KBM-7 (cell line): ENCODE measurements around the gene LRRC71.

Experiments used
- DNase-seq: peaks from one replicate; pipeline ENCODE4 v3.0.0-alpha.2; 2015
- in situ Hi-C: fragments of 300-500 bp; cut with MboI; formaldehyde crosslinking; loops from 2 replicates; pipeline ENCODE4 v1.14.3; 2020; ENCODE audit warnings: low sequenced_read_pairs, low pct_unique_long_range_greater_than_20kb, mixed read lengths

The LRRC71 gene

DNA sequence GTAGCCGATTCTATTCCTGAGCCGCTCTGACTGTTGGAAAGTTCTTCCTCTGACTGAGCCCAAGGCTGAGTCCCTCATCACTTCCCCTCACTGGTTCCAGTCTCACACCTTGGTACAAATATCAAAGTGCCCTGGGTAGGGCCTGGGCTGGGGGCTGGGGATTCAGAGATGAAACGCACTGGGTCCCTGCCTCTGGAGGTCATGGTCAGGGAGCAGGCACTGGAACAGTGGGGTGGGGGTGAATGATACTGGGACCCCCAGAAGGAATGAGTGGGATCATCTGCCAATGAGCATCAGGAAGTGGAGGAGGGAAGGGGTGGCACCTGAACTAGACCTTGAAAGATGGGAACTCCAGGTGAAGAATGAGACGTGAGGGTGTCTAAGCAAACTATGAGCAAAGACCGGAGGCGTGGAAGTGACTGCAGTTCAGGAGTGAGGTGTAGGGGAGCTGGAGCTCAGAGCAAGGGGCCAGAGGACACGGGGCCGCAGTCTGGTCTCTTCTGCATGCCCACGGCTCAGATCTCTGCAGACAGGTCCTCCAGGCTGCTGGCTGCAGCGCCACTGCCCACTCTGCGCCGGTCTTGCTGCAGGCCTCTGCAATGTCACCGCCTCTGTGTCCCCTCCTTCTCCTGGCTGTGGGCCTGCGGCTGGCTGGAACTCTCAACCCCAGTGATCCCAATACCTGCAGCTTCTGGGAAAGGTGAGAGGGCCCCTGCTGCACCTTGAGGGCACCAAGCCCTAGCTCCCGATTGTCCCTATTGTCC, 16.9 kb upstream of the LRRC71 start:
- in situ Hi-C loops: no loop called here
- no peak for DNase-seq

DNA sequence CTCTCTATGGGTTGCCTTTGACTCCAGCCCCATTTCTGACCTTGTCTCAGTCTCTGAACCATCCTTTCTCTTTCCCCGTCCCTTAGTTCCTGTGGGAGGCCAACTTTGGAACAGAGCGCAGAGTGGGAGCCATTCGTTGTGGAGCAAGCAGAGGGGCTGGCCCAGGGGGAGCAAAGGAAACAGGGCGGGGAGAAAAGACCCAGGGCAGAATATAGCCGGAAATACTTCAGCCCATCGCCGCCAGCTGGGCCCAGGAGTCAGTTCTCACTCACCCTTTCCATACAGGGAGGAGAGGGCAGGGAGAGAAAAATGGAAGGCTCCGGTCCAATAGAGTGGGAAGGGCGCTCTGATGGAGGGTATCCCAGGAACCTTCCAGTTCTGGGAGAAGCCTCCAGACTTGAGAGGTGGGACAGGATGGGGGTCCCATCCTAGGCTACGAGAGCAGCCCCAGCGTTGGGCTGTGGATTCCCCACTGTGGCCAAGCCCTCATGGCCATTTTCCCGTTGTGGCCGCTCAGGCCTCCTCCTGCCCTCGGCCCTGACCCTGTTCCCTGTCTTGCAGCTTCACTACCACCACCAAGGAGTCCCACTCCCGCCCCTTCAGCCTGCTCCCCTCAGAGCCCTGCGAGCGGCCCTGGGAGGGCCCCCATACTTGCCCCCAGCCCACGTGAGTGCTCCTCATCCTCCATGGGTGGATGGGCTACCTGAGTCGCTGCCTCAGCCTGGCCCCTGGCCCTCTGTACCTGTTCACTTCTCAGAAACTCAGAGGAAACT, 16.1 kb upstream of the LRRC71 start:
- in situ Hi-C loops: no loop called here
- no peak for DNase-seq

DNA sequence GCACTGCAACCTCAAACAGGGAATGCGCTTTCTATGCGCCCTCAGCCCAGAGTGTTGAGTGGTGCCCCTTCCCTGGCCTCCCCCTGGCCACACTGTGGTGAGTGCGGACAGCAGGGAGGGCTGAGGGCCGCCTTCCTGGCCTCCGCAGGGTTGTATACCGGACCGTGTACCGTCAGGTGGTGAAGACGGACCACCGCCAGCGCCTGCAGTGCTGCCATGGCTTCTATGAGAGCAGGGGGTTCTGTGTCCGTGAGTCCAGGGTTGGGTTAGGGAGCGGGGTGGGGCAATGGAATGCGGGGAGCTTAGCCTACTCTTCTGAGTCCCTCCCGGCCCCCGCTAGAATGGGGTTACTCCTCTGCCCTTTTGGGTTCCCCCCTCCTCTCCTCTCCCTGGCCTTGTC, 15.3 kb upstream of the LRRC71 start:
- in situ Hi-C loops: no loop called here
- no peak for DNase-seq

DNA sequence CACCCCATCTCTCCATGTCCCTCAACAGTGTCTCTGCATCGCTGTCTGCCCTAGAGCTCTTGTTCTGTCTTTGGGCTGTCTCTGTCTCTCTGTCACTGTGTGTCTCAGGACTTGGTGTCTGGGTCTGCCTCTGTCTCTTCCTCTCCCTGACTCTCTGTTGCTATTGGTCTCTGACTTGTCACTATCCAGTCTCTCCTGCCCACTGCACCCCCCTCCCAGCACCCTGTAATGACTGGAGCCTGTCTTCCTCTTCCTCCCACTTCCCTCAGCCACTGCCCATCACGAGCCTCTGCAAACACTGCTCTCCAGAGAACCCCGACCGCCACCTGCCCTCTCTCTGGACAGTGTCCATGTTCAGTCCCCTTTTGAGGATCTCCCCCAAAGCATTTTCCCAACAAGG, 14.8 kb upstream of the LRRC71 start:
- in situ Hi-C loops: no loop called here

DNA sequence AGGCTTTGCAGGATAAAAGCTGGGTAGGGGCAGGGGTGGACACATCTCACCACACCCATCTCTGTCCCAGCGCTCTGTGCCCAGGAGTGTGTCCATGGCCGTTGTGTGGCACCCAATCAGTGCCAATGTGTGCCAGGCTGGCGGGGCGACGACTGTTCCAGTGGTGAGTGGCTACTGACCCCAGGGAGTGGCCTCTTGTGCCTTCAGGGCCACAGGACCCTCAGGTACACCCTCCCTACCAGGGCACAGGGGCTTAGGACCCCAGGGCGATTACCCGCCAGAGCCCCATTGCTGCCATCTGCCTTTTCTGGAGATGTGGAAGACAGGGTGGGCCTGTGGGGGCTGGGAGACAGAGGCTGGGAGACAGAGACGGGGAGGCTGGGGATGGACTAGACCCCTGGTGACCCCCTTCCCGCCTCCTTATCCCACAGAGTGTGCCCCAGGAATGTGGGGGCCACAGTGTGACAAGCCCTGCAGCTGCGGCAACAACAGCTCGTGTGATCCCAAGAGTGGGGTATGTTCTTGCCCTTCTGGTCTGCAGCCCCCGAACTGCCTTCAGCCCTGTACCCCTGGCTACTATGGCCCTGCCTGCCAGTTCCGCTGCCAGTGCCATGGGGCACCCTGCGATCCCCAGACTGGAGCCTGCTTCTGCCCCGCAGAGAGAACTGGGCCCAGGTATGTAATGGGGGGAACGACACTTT, 14.1 kb upstream of the LRRC71 start:
- in situ Hi-C loops: no loop called here
- no peak for DNase-seq

More for the DNA sequence above, 14.8 kb upstream of the LRRC71 start:
- DNase-seq: peak; percentile 23

DNA sequence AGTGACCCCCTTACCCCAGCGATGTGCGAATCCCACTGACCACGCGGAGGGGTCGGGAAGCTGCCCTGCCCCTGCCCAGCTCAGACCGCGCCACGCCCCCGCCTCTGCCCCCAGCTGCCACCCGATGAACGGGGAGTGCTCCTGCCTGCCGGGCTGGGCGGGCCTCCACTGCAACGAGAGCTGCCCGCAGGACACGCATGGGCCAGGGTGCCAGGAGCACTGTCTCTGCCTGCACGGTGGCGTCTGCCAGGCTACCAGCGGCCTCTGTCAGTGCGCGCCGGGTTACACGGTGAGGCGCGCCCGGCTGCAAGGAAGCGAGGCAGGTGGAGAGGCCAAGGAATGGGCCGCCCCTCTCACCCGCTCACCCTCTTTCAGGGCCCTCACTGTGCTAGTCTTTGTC, 11.9 kb upstream of the LRRC71 start:
- no peak for DNase-seq
- in situ Hi-C loops: no loop called here

DNA sequence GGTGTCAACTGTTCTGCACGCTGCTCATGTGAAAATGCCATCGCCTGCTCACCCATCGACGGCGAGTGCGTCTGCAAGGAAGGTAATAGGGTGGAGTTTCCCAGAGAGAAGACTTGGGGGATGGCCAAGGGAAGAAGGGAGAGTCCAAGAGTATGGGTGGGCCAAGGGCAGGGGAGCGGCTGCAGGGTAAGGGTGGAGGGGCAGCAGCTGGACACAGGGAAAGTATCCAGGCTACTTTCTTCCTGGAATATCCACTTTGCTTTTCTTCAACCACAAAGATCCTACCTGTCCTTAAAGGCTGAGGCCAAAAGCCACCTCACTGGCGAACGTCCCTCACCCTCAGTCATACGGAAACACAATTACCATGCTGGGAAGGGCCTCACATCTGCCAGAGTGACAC, 11.5 kb upstream of the LRRC71 start:
- in situ Hi-C loops: no loop called here
- no peak for DNase-seq

DNA sequence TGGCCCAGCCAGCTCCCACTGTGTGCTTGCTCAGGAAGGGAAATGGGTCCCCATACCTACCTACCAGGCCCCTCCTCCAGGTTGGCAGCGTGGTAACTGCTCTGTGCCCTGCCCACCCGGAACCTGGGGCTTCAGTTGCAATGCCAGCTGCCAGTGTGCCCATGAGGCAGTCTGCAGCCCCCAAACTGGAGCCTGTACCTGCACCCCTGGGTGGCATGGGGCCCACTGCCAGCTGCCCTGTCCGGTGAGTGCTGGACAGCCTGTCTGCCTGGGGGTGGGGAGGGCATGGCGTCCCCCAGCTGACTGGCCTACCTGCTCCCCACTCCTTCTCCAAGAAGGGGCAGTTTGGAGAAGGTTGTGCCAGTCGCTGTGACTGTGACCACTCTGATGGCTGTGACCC, 10.8 kb upstream of the LRRC71 start:
- in situ Hi-C loops: no loop called here
- DNase-seq: no peak

DNA sequence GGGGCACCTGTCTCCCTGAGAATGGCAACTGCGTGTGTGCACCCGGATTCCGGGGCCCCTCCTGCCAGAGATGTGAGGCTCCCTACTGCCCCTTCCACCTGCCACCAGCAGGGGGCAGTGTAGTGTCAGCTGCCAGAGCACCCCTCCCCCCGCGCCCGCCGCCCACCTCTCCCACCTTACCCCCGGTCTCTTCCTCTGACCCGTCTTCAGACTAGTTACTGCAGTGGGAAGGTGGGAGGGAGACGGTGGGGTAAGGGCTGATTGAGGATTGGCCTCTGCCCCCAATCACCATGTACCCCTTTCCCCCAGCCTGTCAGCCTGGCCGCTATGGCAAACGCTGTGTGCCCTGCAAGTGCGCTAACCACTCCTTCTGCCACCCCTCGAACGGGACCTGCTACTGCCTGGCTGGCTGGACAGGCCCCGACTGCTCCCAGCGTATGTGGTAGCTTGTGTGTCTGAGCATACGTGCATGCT, 10.1 kb upstream of the LRRC71 start:
- in situ Hi-C loops: no loop called here
- DNase-seq: peak; percentile 46

DNA sequence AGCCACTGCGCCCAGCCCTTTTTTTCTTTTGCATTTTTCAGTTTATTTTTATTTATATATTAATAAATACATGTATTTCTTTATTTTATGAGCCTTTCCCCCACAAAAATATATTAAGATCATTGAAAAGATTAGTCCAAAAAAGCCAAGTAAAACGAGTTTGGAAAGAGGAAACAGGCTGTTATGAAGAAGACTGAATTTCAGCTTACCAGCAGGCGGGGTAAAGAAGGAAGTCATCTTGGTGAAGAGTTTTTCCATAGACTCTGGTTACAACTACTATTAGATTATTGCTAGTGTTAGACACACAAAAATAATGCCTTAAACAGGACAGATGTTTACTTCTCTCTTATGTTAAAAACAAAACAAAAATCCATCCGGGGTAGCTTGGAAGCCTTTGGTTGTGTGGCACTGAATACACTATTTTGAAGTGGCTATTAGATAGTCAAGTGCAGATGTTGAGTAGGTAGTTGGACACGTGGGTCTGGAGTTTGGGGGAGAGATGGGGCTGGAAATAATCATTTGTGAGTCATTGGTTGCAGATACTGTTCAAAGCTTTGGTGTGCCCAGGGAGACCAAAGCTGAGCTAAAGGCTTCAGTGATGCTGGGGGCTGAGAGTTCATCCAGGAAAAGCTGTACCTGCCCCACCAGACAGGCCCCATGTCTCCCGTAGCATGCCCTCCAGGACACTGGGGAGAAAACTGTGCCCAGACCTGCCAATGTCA, 8.7 kb upstream of the LRRC71 start:
- in situ Hi-C loops: no loop called here
- DNase-seq: peak; percentile 38

DNA sequence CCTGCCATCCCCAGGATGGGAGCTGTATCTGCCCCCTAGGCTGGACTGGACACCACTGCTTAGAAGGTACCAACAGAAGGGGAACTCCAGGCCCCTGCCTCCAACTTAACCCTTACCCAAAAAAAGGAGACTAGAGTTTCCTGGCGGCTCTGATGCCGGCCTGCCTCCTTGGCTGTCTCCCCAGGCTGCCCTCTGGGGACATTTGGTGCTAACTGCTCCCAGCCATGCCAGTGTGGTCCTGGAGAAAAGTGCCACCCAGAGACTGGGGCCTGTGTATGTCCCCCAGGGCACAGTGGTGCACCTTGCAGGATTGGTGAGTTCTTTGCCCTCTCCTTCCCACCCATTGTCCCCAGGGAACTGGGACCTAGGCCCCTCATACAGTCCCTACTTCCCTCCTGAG, 8.1 kb upstream of the LRRC71 start:
- no peak for DNase-seq
- in situ Hi-C loops: no loop called here

DNA sequence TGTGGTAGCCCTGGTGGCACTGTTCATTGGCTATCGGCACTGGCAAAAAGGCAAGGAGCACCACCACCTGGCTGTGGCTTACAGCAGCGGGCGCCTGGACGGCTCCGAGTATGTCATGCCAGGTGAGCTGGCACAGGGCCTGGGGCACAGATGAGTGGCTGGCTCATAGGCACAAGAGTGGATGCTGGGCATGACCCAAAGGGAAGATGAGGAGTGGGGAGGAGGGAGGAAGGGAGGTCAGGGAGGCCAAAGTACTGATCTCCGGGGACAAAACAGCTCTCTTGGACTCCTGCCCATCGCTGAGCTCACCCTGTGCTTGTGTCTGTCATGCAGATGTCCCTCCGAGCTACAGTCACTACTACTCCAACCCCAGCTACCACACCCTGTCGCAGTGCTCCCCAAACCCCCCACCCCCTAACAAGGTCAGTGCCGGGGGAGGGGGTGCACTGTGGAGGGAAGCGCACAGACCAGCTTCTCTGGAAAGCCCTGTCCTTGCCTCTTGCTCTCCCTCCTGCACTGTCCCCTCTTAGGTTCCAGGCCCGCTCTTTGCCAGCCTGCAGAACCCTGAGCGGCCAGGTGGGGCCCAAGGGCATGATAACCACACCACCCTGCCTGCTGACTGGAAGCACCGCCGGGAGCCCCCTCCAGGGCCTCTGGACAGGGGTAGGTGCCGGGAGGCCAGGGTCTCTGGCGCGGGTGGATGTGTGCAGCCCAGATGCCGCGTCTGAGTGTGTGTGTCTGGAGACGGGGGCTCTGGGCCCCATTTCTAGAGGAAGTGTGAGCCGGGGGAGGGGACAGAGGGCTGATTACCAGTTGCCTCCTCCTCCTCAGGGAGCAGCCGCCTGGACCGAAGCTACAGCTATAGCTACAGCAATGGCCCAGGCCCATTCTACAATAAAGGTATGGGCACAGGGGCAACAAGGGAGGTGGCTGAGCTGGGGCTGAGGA, 7.3 kb upstream of the LRRC71 start:
- in situ Hi-C loops: no loop called here
- DNase-seq: peak; percentile 39

DNA sequence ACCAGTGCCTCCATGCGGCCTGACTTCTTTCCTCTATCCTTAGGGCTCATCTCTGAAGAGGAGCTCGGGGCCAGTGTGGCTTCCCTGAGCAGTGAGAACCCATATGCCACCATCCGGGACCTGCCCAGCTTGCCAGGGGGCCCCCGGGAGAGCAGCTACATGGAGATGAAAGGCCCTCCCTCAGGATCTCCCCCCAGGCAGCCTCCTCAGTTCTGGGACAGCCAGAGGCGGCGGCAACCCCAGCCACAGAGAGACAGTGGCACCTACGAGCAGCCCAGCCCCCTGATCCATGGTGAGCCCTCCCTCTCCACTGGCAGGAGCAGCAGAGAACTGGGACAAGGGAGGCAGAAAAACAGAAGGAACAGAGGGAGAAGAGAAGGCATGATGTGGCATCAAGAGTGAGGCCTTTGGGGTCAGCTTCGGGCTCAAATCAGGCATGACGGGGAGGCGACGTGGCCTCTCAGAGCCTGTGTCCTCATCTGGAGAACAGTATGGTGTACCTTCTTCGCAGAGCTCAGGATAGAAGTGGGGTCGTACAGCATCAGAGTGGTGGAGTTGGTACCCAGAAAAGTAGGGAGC, 6.5 kb upstream of the LRRC71 start:
- DNase-seq: no peak
- in situ Hi-C loops: no loop called here

DNA sequence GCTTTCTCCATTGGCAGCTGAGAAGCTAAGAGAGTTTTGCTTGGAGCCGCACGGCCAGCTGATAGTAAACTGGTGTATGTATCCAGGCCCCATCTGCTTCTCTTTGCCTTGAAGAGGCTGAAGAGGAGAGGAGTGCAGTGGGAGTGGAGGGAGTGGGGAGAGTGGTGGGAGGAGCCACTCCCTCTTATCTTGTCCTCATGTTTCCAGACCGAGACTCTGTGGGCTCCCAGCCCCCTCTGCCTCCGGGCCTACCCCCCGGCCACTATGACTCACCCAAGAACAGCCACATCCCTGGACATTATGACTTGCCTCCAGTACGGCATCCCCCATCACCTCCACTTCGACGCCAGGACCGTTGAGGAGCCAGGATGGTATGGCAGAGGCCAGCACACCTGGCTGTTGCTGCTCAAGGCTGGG, 6.0 kb upstream of the LRRC71 start:
- in situ Hi-C loops: no loop called here
- no peak for DNase-seq

DNA sequence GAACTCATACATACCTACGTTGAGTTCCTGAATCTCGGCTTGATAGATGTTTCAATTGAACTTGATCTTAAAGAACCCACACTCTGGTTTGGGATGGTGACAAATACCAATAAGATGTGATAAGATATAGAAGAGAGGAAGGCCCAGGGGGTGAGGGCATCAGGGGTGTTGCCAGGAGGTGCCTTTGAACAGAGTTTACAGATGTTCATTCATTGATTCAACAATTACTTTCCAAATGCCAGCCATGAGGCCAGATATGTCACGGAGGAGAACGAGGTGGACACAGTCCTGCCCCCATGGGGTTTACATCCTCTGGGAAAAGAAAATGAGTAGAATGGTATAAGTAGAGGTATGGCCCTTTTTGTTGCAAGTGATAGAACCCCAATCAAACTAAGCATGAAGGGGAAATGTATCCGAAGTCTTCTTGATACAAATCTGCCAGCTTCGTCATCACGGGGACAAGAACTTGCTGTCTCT, 659 bp downstream of the LRRC71 start:
- no peak for DNase-seq
- in situ Hi-C loops: no loop called here

DNA sequence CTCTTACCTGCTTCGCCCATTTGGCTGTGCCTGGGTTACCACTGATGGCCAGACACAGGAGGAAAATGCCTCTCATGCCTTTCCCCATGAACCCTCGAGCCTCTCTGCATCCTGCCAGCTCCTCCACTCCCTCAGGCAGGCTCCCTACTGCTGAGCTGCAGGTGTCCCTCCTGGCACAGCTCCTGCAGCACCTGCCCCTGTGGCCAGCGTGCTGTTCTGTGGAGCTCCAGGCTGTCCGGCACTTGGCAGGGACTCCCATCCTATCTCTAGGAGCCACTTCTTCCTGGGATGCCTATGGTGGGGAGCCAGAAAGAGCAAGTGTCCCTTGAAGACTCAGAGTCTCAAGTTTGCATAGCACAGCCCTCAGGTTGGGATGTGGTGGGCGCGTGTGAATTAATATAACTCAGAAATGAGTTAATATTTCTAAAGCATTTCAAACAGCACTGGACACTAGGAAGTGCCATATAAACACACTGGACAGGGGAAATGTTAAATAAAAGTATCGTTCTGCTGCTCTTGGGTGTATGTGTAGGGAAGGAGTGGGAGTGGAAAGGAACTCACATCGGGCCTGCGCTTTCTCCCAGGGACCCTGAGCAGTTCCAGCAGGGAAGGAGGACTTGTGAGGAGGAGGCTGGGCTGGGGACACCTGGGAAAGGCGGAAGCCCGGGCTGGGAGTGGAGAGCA, 2.7 kb downstream of the LRRC71 start:
- DNase-seq: no peak
- in situ Hi-C loops: no loop called here

DNA sequence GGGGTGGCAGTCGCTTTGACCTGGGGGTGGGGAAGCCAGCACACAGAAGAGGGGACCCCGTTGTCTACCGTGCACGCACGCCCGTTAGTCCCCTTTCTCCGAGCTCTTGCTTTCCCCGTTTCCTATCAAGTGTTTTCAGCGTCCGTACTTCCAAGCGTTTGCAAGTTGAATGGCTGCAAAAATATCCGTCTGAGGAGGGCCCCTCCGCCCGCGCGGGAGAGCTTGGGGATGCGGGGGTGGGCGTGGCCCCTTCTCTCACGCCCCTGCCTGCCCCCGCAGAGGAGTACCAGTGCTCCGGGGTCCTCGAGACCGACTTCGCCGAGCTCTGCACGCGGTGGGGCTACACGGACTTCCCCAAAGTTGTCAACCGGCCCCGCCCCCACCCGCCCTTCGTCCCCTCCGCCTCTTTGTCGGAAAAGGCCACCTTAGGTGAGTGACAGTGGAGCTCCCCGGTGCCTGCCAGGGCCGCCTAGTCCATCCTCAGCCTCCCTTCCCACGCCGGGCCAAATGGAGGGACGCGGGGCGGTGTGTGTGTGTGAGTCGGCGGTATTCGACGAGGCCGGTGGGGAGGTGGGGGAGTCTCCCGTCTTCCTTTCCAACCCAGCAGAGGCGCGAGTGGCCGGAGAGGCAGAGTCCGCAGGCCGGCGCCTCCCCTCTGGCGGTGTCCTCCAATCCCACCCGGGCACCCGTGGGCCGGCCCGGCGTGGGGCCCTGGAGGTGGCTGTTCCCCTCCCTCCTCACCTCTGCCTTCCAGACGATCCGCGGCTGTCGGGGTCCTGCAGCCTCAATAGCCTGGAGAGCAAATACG, 3.4 kb downstream of the LRRC71 start:
- in situ Hi-C loops: no loop called here
- peak; percentile 25 for DNase-seq
